Natural killer cell treated with Interleukin-12 subunit alpha and Interleukin-12 subunit beta and Interleukin-15 and Interleukin-18, amount 100 ng/mL, for 72 hours (primary cell): ENCODE data around the gene SIL1. TPM values are rescaled to one million over a fixed set of nuclear protein-coding genes. Genes with fewer than 3 reads are reported as not detected.
A peak's percentile ranks its signal among the peaks of the same experiment; 100 is the strongest.
"Not testable (repeated sequence)": the region's sequence is repeated elsewhere in the genome, so short reads cannot be mapped to it uniquely, and the experiment has no call there.

Experiments used
- ATAC-seq, 2 donors: fragments of 150-1000 bp; cut with Tn5 transposase in 1 of 2; sonication (Bioruptor Pico), chemical (Tn5 transposase) in 1 of 2; 2 replicates each; pipeline ENCODE4 v1.10.0; 2021
- DNase-seq: peaks from one replicate; pipeline ENCODE4 v3.0.0; 2022; ENCODE audit warnings: low spot score
- H3K27ac Mint-ChIP-seq, 2 donors: 1 replicate in 1 of 2; 2 replicates in 1 of 2; pipeline ENCODE4 v1.8.0; 2022; ENCODE audit warnings: mixed read lengths in 2 of 2, mild to moderate bottlenecking in 1 of 2, moderate library complexity in 1 of 2
- H3K27me3 Mint-ChIP-seq, 2 donors: 1 replicate in 1 of 2; 2 replicates in 1 of 2; pipeline ENCODE4 v1.8.0; 2022; ENCODE audit warnings: mixed read lengths in 2 of 2
- H3K36me3 Mint-ChIP-seq: one replicate; pipeline ENCODE4 v1.8.0; 2022; ENCODE audit warnings: mixed read lengths
- H3K4me1 Mint-ChIP-seq, 2 donors: 1 replicate in 1 of 2; 2 replicates in 1 of 2; pipeline ENCODE4 v1.8.0; 2022; ENCODE audit warnings: low read depth in 2 of 2, mixed read lengths in 2 of 2, mild to moderate bottlenecking in 1 of 2
- H3K4me3 Mint-ChIP-seq: one replicate; pipeline ENCODE4 v1.8.0; 2022; ENCODE audit warnings: mixed read lengths
- H3K9me3 Mint-ChIP-seq: 2 replicates; pipeline ENCODE4 v1.8.0; 2022; ENCODE audit warnings: mixed read lengths
- total RNA-seq, 2 donors: library from RNA; stranded (reverse); gene quantifications; one replicate each; pipeline ENCODE4 v1.2.3, GENCODE V29; 2022

Gene SIL1
- total RNA-seq, 2 donors from 2014 or later, result 33.1 to 34.6 TPM

DNA sequence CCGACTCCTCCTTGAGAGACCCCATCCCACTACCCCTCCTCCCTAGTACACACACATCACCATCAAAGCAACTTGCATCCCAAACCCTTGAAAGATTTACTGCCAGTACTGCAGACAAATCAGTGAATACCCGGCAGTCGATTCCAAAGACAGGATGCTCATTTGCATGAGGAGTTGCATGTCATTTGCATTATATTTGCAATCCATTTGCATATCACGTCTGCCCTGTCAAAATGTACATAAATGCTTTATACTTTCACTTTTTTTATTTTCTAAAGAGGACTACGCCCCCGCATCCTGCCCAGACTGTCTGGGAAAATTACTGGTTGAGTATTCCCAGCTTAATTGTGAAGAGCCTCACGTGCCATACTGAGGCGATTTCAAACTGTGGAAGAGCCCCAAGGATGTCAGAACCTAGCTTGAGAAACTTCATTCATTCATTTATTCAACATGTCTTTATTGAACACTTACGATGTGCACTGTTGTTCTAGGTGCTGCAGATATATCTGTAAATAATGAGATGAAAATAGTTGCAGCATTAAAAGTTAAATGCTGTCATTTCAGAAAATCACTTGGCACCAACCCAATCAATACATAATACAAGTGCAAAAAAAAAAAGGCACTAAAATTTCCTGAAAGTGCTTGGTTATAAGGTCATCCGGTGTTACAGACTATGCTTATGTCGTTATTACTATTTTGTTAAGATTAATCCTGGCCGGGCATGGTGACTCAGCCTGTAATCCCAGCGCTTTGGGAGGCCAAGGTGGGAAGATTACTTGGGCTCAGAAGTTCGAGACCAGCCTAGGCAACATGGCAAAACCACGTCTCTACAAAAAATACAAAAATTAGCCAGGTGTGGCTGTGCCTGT, 17.2 kb upstream of the SIL1 start:
- no peaks in the 10 kb centered on the region for H3K9me3 Mint-ChIP-seq
- H3K27me3 Mint-ChIP-seq, result peaks cover 0 to 3% of the 10 kb centered on the region in 2 donors
- no peaks in the 10 kb centered on the region for H3K4me1 Mint-ChIP-seq
- DNase-seq (no peak), ATAC-seq (no peak)
- no peak overlapping the region for H3K4me3 Mint-ChIP-seq
- H3K27ac Mint-ChIP-seq, result no peak overlapping the region
- H3K36me3 Mint-ChIP-seq, result no peaks in the 10 kb centered on the region

DNA sequence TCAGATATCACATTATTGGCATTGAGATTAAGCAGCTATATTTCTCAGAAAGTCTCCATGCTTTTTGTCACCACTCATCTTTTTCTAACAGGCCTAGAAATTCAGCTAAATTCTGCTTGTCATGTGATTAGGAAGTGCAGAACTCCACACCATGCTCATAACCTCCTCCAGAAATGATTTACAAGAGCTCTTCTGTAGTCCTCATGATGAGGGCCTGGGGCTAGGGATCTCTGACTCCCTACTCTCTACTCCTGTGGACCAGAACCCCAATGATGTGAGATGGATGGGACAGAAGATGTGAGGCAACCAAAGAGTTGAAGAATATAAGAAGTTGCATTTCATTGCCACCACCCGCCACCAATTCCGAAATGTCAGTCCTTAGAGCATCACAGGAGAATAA, 16.5 kb upstream of the SIL1 start:
- Mint-ChIP-seq H3K9me3 (no peaks in the 10 kb centered on the region), H3K36me3 (no peaks in the 10 kb centered on the region), H3K27ac (no peak overlapping the region), H3K27me3 (peaks cover 0 to 3% of the 10 kb centered on the region in 2 donors), H3K4me1 (no peaks in the 10 kb centered on the region), H3K4me3 (no peak overlapping the region)
- DNase-seq (no peak), ATAC-seq (no peak)

DNA sequence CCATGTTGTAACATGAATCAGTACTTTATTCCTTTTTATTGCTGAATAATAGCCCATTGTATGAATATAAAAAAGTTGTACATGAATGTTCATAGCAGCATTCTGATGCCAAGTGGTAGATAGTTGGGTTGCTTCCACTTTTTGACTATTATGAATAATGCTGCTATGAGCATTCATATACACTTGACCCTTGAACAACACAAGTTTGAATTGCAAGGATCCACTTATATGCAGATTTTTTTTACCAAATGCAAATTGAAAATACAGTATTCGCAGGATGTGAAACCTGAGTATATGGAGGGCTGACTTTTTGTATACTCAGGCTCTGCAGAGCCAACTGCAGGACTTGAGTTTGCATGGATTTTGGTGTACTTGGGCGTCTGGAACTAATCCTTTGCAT, 14.7 kb upstream of the SIL1 start:
- H3K4me1 Mint-ChIP-seq, result no peaks in the 10 kb centered on the region
- no peak overlapping the region for H3K4me3 Mint-ChIP-seq
- peaks cover 0 to 3% of the 10 kb centered on the region in 2 donors for H3K27me3 Mint-ChIP-seq
- no peaks in the 10 kb centered on the region for H3K36me3 Mint-ChIP-seq
- DNase-seq (no peak), ATAC-seq (no peak)
- H3K27ac Mint-ChIP-seq, result no peak overlapping the region
- H3K9me3 Mint-ChIP-seq, result no peaks in the 10 kb centered on the region

DNA sequence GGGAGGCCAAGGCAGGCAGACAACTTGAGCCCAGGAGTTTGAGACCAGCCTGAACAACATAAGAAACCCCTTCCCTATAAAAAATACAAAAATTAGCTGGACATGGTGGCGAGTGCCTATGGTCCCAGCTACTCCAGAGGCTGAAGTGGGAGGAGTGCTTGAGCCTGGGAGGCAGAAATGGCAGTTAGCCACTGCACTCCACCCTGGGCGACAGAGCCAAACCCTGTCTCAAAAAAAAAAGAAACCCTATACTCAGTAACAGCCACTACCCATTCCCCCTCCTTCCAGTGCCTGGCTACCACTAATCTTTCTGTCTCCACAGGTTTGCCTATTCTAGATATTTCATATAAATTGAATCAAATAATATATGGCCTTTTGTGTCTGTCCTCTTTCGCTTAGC, 14.3 kb upstream of the SIL1 start:
- Mint-ChIP-seq H3K4me1 (no peaks in the 10 kb centered on the region), H3K4me3 (no peak overlapping the region), H3K27ac (no peak overlapping the region), H3K27me3 (peaks cover 0 to 3% of the 10 kb centered on the region in 2 donors), H3K9me3 (no peaks in the 10 kb centered on the region), H3K36me3 (no peaks in the 10 kb centered on the region)
- DNase-seq, result no peak
- ATAC-seq, result no peak

GRCh38 chr5:139210585-139210984, 12.4 kb upstream of the SIL1 start:
- Mint-ChIP-seq H3K9me3 (no peaks in the 10 kb centered on the region), H3K4me3 (no peak overlapping the region), H3K27me3 (peaks cover 0 to 3% of the 10 kb centered on the region in 2 donors), H3K4me1 (no peaks in the 10 kb centered on the region), H3K27ac (no peak overlapping the region), H3K36me3 (no peaks in the 10 kb centered on the region)
- DNase-seq, result no peak
- no peak for ATAC-seq

- Mint-ChIP-seq H3K9me3 (no peaks in the 10 kb centered on the region), H3K27ac (no peak overlapping the region), H3K36me3 (no peaks in the 10 kb centered on the region), H3K27me3 (no peaks in the 10 kb centered on the region), H3K4me3 (no peak overlapping the region), H3K4me1 (no peaks in the 10 kb centered on the region)
- ATAC-seq, result no peak
- no peak for DNase-seq
These were observed 9.3 kb upstream of the SIL1 start for GRCh38 chr5:139207297-139208000.

GRCh38 chr5:139205586-139205985, 7.4 kb upstream of the SIL1 start:
- Mint-ChIP-seq H3K9me3 (no peaks in the 10 kb centered on the region), H3K27me3 (peaks cover 0 to 2% of the 10 kb centered on the region in 2 donors), H3K4me1 (no peaks in the 10 kb centered on the region), H3K27ac (no peak overlapping the region), H3K36me3 (no peaks in the 10 kb centered on the region), H3K4me3 (no peak overlapping the region)
- ATAC-seq, result no peak
- DNase-seq, result no peak

- Mint-ChIP-seq H3K9me3 (no peaks in the 10 kb centered on the region), H3K27me3 (peaks cover 0 to 2% of the 10 kb centered on the region in 2 donors), H3K4me1 (no peaks in the 10 kb centered on the region), H3K36me3 (no peaks in the 10 kb centered on the region), H3K27ac (no peak overlapping the region), H3K4me3 (no peak overlapping the region)
- no peak for DNase-seq
- ATAC-seq, result no peak
These were observed 7.0 kb upstream of the SIL1 start for GRCh38 chr5:139205124-139205523.

GRCh38 chr5:139204196-139204595, 6.0 kb upstream of the SIL1 start:
- peaks cover 0 to 2% of the 10 kb centered on the region in 2 donors for H3K27me3 Mint-ChIP-seq
- H3K27ac Mint-ChIP-seq, result no peak overlapping the region
- ATAC-seq (no peak), DNase-seq (no peak)
- H3K4me3 Mint-ChIP-seq, result no peak overlapping the region
- H3K4me1 Mint-ChIP-seq, result no peaks in the 10 kb centered on the region
- no peaks in the 10 kb centered on the region for H3K9me3 Mint-ChIP-seq
- no peaks in the 10 kb centered on the region for H3K36me3 Mint-ChIP-seq

DNA sequence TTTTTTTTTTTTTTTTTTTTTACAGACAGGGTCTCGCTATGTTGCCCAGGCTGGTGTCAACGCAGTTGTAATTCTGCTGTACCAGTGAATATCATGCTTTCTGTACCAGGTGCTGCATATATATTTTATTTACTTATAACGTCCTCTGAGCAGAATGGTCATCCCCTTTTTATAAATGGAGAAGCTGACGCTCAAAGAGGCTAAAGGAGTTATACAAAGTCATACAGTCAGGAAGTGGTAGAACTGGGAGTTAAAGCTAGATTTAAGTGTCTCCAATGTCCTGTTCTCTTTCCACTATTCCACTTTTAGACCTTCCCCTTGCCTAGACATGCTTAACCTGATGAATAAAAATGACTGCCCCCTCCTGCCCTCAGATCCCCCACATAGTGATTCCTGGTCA, 1.2 kb upstream of the SIL1 start:
- ATAC-seq (no peak), DNase-seq (no peak)
- Mint-ChIP-seq H3K27ac (no peak overlapping the region), H3K4me3 (no peak overlapping the region), H3K27me3 (peaks cover 0 to 2% of the 10 kb centered on the region in 2 donors), H3K9me3 (no peaks in the 10 kb centered on the region), H3K4me1 (peaks cover 20 to 22% of the 10 kb centered on the region in 2 donors), H3K36me3 (no peaks in the 10 kb centered on the region)

- no peaks in the 10 kb centered on the region for H3K36me3 Mint-ChIP-seq
- peaks cover 22 to 24% of the 10 kb centered on the region in 2 donors for H3K4me1 Mint-ChIP-seq
- no peaks in the 10 kb centered on the region for H3K27me3 Mint-ChIP-seq
- peak overlapping the region; percentile 93 for H3K4me3 Mint-ChIP-seq
- H3K9me3 Mint-ChIP-seq, result no peaks in the 10 kb centered on the region
- ATAC-seq (no peak), DNase-seq (no peak)
- H3K27ac Mint-ChIP-seq, result peak overlapping the region; percentile 83 to 97
These were observed 1.7 kb downstream of the SIL1 start for GRCh38 chr5:139196296-139196956.

DNA sequence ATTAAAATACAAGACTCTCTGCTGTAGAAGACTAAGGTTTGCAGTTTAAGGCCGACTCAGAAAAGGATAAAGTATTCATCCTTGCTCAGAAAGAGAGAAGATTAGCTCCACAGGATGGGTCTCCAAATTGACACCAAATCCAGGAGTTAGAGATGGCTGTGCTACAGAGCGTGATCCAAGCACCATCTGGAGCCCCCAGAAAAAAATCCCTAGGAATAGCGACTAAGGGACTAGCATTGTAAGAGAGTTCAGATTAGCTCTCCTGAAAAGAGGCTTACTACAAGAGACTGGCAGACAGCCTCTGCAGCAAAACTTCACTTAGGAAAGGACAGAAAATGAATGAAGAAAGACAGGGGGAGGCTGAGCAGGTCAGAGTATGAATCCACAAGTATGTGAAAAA, 3.7 kb downstream of the SIL1 start:
- Mint-ChIP-seq H3K4me1 (peaks cover 27 to 29% of the 10 kb centered on the region in 2 donors), H3K9me3 (no peaks in the 10 kb centered on the region), H3K4me3 (no peak overlapping the region), H3K36me3 (no peaks in the 10 kb centered on the region), H3K27me3 (no peaks in the 10 kb centered on the region), H3K27ac (no peak overlapping the region)
- no peak for DNase-seq
- no peak for ATAC-seq

- Mint-ChIP-seq H3K4me3 (no peak overlapping the region), H3K27ac (no peak overlapping the region), H3K27me3 (no peaks in the 10 kb centered on the region), H3K9me3 (no peaks in the 10 kb centered on the region), H3K4me1 (peaks cover 27 to 29% of the 10 kb centered on the region in 2 donors), H3K36me3 (no peaks in the 10 kb centered on the region)
- ATAC-seq (no peak), DNase-seq (no peak)
These were observed 4.2 kb downstream of the SIL1 start for GRCh38 chr5:139193928-139194327.

- H3K27ac Mint-ChIP-seq, DNase-seq, ATAC-seq, H3K36me3 Mint-ChIP-seq, H3K27me3 Mint-ChIP-seq, H3K4me3 Mint-ChIP-seq, H3K9me3 Mint-ChIP-seq: not testable (repeated sequence)
- peaks cover 26 to 29% of the 10 kb centered on the region in 2 donors for H3K4me1 Mint-ChIP-seq
These were observed 5.3 kb downstream of the SIL1 start for GRCh38 chr5:139192906-139193305.
